Stomach smooth muscle (tissue), 2 donors: Measurements from ENCODE around the gene EEFSEC.

ENCODE experiments used
- H3K27ac ChIP-seq: one replicate; pipeline ENCODE4 v1.7.0; 2013; ENCODE audit warnings: mild to moderate bottlenecking, low read length, inconsistent platforms
- H3K27me3 ChIP-seq, 2 donors: one replicate each; pipeline ENCODE4 v1.7.0; 2013; ENCODE audit warnings: low read length in 2 of 2; ENCODE audit not compliant: insufficient read depth in 2 of 2, control insufficient read depth in 1 of 2
- H3K36me3 ChIP-seq, 2 donors: one replicate each; pipeline ENCODE4 v1.7.0; 2013; ENCODE audit warnings: low read length in 2 of 2; ENCODE audit not compliant: control insufficient read depth in 2 of 2, insufficient read depth in 2 of 2
- H3K4me1 ChIP-seq: one replicate; pipeline ENCODE4 v1.7.0; 2013; ENCODE audit warnings: low read length; ENCODE audit not compliant: control insufficient read depth, insufficient read depth
- H3K4me3 ChIP-seq, 2 donors: one replicate each; pipeline ENCODE4 v1.7.0; 2013; ENCODE audit warnings: low read length in 2 of 2
- H3K9ac ChIP-seq, 2 donors: one replicate each; pipeline ENCODE4 v1.7.0; 2013; ENCODE audit warnings: low read length in 2 of 2, mild to moderate bottlenecking in 1 of 2
- H3K9me3 ChIP-seq, 2 donors: one replicate each; pipeline ENCODE4 v1.7.0; 2013; ENCODE audit warnings: low read length in 2 of 2; ENCODE audit not compliant: control insufficient read depth in 2 of 2
- donor health status: healthy.
- donor health status: Pancreatic carcinoma.

Gene EEFSEC

GRCh38 chr3:128281056-128281455 is 127.8 kb downstream of the EEFSEC start:
- no peak overlapping the region for H3K9ac ChIP-seq
- no peaks in the 10 kb centered on the region for H3K36me3 ChIP-seq
- peak overlapping the region; percentile 81 for H3K27ac ChIP-seq
- no peaks in the 10 kb centered on the region for H3K27me3 ChIP-seq
- peaks cover 55% of the 10 kb centered on the region for H3K4me1 ChIP-seq
- H3K9me3 ChIP-seq = no peaks in the 10 kb centered on the region
- H3K4me3 ChIP-seq = no peak overlapping the region

GRCh38 chr3:128281461-128282367 is 128.4 kb downstream of the EEFSEC start:
- peaks cover 55% of the 10 kb centered on the region for H3K4me1 ChIP-seq
- no peaks in the 10 kb centered on the region for H3K9me3 ChIP-seq
- peak overlapping the region in 1 of 2 donors; percentile 22 for H3K4me3 ChIP-seq
- no peaks in the 10 kb centered on the region for H3K27me3 ChIP-seq
- H3K36me3 ChIP-seq = no peaks in the 10 kb centered on the region
- peak overlapping the region; percentile 81 for H3K27ac ChIP-seq
- peak overlapping the region; percentile 13 to 36 for H3K9ac ChIP-seq

DNA sequence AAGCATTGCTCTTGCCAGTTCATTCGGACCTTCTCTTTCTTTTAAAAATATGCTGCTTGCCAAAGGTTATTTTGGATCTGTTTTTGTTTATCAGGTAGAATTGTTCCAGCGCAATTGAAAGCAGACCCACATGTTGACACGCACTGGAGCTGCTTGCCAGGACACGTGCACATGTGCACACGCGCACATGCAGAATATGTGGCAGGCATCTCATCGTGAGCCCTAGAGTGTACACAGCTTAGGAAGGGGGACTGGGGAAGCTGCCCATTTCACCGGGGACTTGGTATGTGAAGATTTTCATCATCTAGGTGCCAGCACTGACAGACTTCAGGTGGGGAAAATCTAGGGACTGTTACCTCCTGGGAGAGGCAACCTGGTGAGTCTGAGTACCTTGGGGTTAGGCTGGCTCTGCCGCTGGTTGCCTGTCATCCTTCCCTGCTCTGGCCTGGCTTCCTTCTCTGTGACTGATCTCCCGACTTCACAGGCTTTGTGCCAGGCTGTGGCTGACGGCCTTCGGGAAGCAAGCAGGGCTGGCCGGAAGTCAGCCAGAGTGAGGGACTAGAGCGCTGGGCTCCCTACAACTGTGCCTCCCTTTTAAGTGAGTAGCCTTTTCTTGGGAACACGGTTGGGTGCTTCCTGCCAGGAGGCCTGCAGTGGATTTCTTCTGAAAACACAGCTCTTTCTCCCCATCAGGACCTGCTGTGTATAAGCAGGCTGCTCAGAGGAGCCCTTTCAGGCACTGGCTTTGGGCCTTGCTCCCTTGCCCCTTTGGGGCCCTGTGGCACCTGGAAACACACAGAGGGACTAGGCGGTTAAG is 129.3 kb downstream of the EEFSEC start:
- Histone ChIP-seq H3K9ac (peak overlapping the region; percentile 36 to 60), H3K9me3 (no peaks in the 10 kb centered on the region)

DNA sequence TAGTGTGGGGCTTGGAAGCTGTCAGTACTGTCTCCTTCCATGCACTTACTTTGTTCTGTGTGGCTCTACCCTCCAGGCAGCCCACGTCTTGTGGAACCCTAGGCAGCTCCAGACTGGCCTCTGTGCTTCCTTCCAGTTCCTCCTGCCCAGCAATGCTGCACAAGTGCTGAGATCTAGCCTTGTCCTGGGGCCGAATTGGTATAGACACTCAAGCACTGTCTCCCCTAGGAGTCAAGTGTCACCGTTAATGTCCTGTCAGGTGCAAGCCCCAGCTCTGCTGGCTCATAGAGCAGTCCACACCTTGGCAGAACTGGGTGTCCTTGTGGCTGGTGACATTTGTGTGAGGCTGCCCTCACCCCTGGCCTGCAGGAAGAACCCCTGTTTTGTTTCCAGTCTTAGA is 130.1 kb downstream of the EEFSEC start:
- H3K4me1 ChIP-seq = peaks cover 49% of the 10 kb centered on the region
- no peaks in the 10 kb centered on the region for H3K36me3 ChIP-seq
- peak overlapping the region in 1 of 2 donors; percentile 36 for H3K9ac ChIP-seq
- H3K27me3 ChIP-seq = no peaks in the 10 kb centered on the region
- H3K27ac ChIP-seq = peak overlapping the region; percentile 81
- no peaks in the 10 kb centered on the region for H3K9me3 ChIP-seq
- H3K4me3 ChIP-seq = no peak overlapping the region

More for the DNA sequence above, 129.3 kb downstream of the EEFSEC start:
- Histone ChIP-seq H3K4me3 (peak overlapping the region in 1 of 2 donors; percentile 29), H3K4me1 (peaks cover 53% of the 10 kb centered on the region), H3K36me3 (no peaks in the 10 kb centered on the region), H3K27ac (peak overlapping the region; percentile 81), H3K27me3 (no peaks in the 10 kb centered on the region)

GRCh38 chr3:128285042-128285966 is 132.0 kb downstream of the EEFSEC start:
- Histone ChIP-seq H3K4me1 (peaks cover 31% of the 10 kb centered on the region), H3K36me3 (no peaks in the 10 kb centered on the region), H3K27me3 (no peaks in the 10 kb centered on the region), H3K4me3 (no peak overlapping the region), H3K9ac (no peak overlapping the region), H3K9me3 (no peaks in the 10 kb centered on the region), H3K27ac (no peak overlapping the region)

DNA sequence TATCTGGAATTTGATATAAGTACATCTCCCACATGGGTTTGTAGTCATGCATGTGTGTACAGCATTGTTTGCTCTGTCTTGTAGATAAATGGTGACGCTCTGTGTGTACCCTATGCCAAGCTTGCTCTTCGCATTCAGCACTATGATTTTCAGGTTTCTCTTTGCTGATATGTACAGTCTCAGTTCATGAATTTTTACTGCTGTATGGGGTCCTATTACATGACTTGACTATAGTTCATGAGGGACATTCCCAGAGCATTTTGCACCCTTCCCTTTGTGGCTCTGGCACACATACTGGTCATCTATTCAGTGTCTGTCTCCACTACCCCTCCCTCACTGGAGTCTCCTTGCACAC is 132.7 kb downstream of the EEFSEC start:
- no peak overlapping the region for H3K4me3 ChIP-seq
- no peaks in the 10 kb centered on the region for H3K36me3 ChIP-seq

GRCh38 chr3:128286691-128287090 is 133.4 kb downstream of the EEFSEC start:
- no peak overlapping the region for H3K4me3 ChIP-seq
- H3K36me3 ChIP-seq = no peaks in the 10 kb centered on the region
- H3K4me1 ChIP-seq = peaks cover 17% of the 10 kb centered on the region
- H3K9ac ChIP-seq = no peak overlapping the region
- no peaks in the 10 kb centered on the region for H3K27me3 ChIP-seq
- no peaks in the 10 kb centered on the region for H3K9me3 ChIP-seq
- no peak overlapping the region for H3K27ac ChIP-seq

More for the DNA sequence above, 132.7 kb downstream of the EEFSEC start:
- Histone ChIP-seq H3K9me3 (no peaks in the 10 kb centered on the region), H3K27me3 (no peaks in the 10 kb centered on the region), H3K27ac (no peak overlapping the region), H3K9ac (no peak overlapping the region), H3K4me1 (peaks cover 25% of the 10 kb centered on the region)

DNA sequence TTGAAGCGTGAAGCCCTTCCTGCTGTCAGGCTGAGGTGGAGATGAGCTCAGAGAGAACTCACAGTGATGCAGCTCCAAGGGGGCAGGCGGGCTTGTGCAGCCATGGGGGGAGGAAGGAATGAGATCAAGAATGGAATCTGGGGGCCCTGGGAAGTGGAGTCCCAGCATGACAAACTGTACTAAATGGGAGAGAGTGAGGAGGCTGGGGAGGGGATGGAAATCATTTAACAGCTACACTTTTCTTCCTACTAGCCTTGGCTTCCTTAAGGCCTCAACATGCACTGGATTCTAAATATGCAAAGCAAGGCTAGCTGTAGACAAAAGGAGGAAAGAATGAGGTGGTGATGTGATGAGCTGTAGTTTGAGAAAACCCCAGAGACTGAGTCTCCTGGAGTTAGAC is 133.9 kb downstream of the EEFSEC start:
- Histone ChIP-seq H3K36me3 (no peaks in the 10 kb centered on the region), H3K27ac (no peak overlapping the region), H3K9ac (no peak overlapping the region), H3K4me1 (peaks cover 12% of the 10 kb centered on the region), H3K9me3 (no peaks in the 10 kb centered on the region), H3K27me3 (no peaks in the 10 kb centered on the region), H3K4me3 (no peak overlapping the region)

DNA sequence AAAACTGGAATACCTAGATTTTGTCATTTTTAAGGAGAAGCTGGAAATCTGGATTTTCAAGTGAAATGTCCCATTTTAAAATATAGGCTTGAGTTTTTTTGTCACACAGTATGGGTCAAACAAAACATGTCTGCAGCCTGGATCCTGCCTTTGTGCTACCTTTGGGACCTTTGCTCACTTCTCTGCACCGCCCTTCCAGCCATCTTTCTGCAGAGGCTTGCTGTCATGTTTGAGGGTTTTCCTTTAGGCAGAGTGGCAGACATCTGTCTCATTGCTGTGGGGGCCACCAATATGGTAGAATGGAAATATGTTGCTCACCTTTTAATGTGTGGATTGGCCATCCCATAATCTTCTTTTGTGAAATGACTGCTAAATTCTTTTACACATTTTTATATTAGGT is 136.3 kb downstream of the EEFSEC start:
- no peaks in the 10 kb centered on the region for H3K9me3 ChIP-seq
- H3K27ac ChIP-seq = no peak overlapping the region
- no peak overlapping the region for H3K4me3 ChIP-seq
- no peaks in the 10 kb centered on the region for H3K4me1 ChIP-seq
- no peaks in the 10 kb centered on the region for H3K27me3 ChIP-seq
- H3K36me3 ChIP-seq = no peaks in the 10 kb centered on the region
- no peak overlapping the region for H3K9ac ChIP-seq

DNA sequence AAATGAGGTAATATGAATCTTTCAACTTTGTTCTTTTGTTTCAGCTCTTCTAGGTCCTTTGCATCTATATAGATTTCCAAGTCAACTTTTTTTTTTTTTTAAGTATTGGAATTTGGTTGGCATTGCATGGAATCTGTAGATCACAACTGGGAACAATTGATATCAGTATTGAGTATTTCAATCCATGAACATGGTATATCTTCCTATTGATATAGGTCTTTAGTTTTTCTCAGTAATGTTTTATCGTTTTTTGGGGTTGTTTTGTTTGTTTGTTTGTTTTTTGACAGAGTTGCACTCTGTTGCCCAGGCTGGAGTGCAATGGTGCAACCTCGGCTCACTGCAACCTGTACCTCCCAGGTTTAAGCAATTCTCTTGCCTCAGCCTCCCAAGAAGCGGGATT is 137.2 kb downstream of the EEFSEC start:
- Histone ChIP-seq H3K4me1 (no peaks in the 10 kb centered on the region), H3K9me3 (no peaks in the 10 kb centered on the region), H3K27ac (no peak overlapping the region), H3K27me3 (no peaks in the 10 kb centered on the region), H3K36me3 (no peaks in the 10 kb centered on the region), H3K4me3 (no peak overlapping the region), H3K9ac (no peak overlapping the region)
